HepG2 (cell line): ENCODE data around the gene MYL11. TPM values are rescaled to one million over a fixed set of nuclear protein-coding genes. Genes with fewer than 3 reads are reported as not detected.

Source experiments
- KMT2A ChIP-seq: sonication (generic); formaldehyde crosslinking; IDR thresholded peaks from 2 replicates; pipeline ENCODE4 v1.4.0; 2020; ENCODE audit warnings: missing genetic modification reagents
- TMF1 ChIP-seq: sonication (generic); formaldehyde crosslinking; IDR thresholded peaks from 2 replicates; pipeline ENCODE4 v1.8.1; 2022; ENCODE audit warnings: low read depth, missing genetic modification reagents
- TOPORS ChIP-seq: sonication (generic); formaldehyde crosslinking; IDR thresholded peaks from 2 replicates; pipeline ENCODE4 v1.8.0; 2023; ENCODE audit warnings: mild to moderate bottlenecking, missing genetic modification reagents
- ZNF891 ChIP-seq: sonication (generic); formaldehyde crosslinking; IDR thresholded peaks from 2 replicates; pipeline ENCODE4 v1.5.0; 2020; ENCODE audit warnings: mild to moderate bottlenecking, missing genetic modification reagents
- polyA plus RNA-seq, 8 experiments: library from polyadenylated mRNA; depleted of rRNA in 3 of 8; stranded (reverse) in 7 of 8; unstranded in 1 of 8; fragments of >200 nt; fragmentation: Illumina TruSeq in 4 of 8; extraction: Trizol in 4 of 8; gene quantifications; 2 replicates each; pipeline versions ENCODE4 v1.2.1 to v1.2.3, GENCODE V29; 2011 to 2016; ENCODE audit warnings: low read depth in 4 of 8, missing spikeins in 1 of 8, mixed read lengths in 1 of 8; ENCODE audit not compliant: insufficient read depth in 1 of 8
- total RNA-seq, 5 experiments: library from RNA; depleted of rRNA; stranded (reverse); fragments of >200 nt; fragmentation: Illumina TruSeq; extraction: Trizol; gene quantifications; 2 replicates each; pipeline ENCODE4 v1.2.3, GENCODE V29; 2016; ENCODE audit warnings: low read depth in 1 of 5
- TF ChIP-seq, protein P1 (sequence below): sonication (generic); formaldehyde crosslinking; IDR thresholded peaks from 2 replicates; pipeline ENCODE4 v1.4.0; 2020; ENCODE audit warnings: missing genetic modification reagents
- TF ChIP-seq, protein P2 (sequence below): sonication (generic); formaldehyde crosslinking; IDR thresholded peaks from 2 replicates; pipeline ENCODE4 v1.9.0; 2022; ENCODE audit warnings: low read depth, missing genetic modification reagents
- TF ChIP-seq, protein P3 (sequence below), 2 experiments: fragments of 450-650 bp in 1 of 2; sonication (generic) in 1 of 2; formaldehyde crosslinking in 1 of 2; IDR thresholded peaks; 2 replicates each; pipeline versions ENCODE4 v1.6.1 to v1.8.0; 2016 to 2022; ENCODE audit warnings: antibody characterized with exemption in 1 of 2, mild to moderate bottlenecking in 1 of 2, missing genetic modification reagents in 1 of 2
- TF ChIP-seq, protein P4 (sequence below): sonication (generic); formaldehyde crosslinking; IDR thresholded peaks from 2 replicates; pipeline ENCODE4 v1.5.0; 2020; ENCODE audit warnings: mild to moderate bottlenecking, missing genetic modification reagents
- TF ChIP-seq, protein P5 (sequence below): sonication (generic); formaldehyde crosslinking; IDR thresholded peaks from 2 replicates; pipeline ENCODE4 v1.9.0; 2021; ENCODE audit warnings: missing genetic modification reagents, borderline replicate concordance

Gene MYL11
- total and polyA plus RNA-seq, 2 of the 13 experiments (the other 11 are each of a cell fraction or from before 2014, with no cell fraction given), result not detected

DNA sequence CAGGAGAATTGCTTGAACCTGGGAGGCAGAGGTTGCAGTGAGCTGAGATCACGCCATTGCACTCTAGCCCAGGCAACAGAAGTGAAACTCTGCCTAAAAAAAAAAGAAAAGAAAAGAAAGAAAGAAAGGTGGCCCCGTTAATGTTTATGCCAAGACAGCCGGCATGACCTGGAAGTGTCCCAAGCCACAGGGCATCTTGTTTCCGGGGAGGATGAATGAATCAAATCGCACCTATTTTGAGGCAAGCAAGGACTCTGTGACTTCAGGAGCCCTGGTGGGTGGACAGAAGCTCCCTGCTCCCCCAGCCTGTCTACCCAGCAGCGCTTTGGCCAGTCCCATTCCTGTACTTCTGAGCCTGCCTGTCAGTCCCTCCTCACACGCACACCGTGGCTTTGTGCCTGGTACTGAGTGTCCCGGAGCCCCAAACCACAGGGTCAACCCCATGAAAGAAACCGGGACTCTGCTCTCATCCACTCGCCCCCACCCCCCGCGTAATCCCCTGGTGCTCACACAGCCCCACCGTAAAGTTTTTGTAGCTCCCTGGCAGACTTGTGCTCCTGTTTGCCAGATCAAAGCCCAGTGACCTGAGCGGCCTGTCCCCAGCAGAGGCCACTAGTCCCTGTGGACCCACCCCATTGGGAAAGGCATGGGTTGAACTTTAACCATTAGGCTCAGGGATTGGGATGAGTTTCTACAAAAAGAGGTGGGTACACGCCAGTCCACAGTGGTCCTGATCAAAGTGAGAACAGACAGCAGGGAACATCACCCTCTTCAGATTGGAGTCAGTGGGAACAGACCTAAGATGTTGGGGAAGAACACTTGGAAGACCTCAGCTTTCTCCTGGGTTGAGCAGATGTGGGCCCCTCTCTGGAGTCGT is 38.8 kb upstream of the MYL11 start (continued):
- TF ChIP-seq TMF1 (CRISPR knock-in tag) (peak; percentile 81; the same call in 1 of the 2 replicates), KMT2A (peak; percentile 46; the same call in 1 of the 2 replicates), ZNF891 (CRISPR knock-in tag) (peak; percentile 61; the same call in 1 of the 2 replicates), TOPORS (peak; percentile 75)
- TF ChIP-seq, protein P1, sequence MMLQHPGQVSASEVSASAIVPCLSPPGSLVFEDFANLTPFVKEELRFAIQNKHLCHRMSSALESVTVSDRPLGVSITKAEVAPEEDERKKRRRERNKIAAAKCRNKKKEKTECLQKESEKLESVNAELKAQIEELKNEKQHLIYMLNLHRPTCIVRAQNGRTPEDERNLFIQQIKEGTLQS (CRISPR knock-in tag), result no peak
- TF ChIP-seq, protein P2, sequence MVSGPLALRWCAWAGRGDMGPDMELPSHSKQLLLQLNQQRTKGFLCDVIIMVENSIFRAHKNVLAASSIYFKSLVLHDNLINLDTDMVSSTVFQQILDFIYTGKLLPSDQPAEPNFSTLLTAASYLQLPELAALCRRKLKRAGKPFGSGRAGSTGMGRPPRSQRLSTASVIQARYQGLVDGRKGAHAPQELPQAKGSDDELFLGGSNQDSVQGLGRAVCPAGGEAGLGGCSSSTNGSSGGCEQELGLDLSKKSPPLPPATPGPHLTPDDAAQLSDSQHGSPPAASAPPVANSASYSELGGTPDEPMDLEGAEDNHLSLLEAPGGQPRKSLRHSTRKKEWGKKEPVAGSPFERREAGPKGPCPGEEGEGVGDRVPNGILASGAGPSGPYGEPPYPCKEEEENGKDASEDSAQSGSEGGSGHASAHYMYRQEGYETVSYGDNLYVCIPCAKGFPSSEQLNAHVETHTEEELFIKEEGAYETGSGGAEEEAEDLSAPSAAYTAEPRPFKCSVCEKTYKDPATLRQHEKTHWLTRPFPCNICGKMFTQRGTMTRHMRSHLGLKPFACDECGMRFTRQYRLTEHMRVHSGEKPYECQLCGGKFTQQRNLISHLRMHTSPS (CRISPR knock-in tag), result peak; percentile 69; the same call in 1 of the 2 replicates
- TF ChIP-seq, protein P3, sequence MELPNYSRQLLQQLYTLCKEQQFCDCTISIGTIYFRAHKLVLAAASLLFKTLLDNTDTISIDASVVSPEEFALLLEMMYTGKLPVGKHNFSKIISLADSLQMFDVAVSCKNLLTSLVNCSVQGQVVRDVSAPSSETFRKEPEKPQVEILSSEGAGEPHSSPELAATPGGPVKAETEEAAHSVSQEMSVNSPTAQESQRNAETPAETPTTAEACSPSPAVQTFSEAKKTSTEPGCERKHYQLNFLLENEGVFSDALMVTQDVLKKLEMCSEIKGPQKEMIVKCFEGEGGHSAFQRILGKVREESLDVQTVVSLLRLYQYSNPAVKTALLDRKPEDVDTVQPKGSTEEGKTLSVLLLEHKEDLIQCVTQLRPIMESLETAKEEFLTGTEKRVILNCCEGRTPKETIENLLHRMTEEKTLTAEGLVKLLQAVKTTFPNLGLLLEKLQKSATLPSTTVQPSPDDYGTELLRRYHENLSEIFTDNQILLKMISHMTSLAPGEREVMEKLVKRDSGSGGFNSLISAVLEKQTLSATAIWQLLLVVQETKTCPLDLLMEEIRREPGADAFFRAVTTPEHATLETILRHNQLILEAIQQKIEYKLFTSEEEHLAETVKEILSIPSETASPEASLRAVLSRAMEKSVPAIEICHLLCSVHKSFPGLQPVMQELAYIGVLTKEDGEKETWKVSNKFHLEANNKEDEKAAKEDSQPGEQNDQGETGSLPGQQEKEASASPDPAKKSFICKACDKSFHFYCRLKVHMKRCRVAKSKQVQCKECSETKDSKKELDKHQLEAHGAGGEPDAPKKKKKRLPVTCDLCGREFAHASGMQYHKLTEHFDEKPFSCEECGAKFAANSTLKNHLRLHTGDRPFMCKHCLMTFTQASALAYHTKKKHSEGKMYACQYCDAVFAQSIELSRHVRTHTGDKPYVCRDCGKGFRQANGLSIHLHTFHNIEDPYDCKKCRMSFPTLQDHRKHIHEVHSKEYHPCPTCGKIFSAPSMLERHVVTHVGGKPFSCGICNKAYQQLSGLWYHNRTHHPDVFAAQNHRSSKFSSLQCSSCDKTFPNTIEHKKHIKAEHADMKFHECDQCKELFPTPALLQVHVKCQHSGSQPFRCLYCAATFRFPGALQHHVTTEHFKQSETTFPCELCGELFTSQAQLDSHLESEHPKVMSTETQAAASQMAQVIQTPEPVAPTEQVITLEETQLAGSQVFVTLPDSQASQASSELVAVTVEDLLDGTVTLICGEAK (IDR thresholded peaks at IDR 0.05), result no peak
- TF ChIP-seq, protein P3 (CRISPR knock-in tag; IDR thresholded peaks at IDR 0.05), result 0 out of 2 replicates have a peak, but pooled peaks have one; percentile 8
- TF ChIP-seq, protein P4, sequence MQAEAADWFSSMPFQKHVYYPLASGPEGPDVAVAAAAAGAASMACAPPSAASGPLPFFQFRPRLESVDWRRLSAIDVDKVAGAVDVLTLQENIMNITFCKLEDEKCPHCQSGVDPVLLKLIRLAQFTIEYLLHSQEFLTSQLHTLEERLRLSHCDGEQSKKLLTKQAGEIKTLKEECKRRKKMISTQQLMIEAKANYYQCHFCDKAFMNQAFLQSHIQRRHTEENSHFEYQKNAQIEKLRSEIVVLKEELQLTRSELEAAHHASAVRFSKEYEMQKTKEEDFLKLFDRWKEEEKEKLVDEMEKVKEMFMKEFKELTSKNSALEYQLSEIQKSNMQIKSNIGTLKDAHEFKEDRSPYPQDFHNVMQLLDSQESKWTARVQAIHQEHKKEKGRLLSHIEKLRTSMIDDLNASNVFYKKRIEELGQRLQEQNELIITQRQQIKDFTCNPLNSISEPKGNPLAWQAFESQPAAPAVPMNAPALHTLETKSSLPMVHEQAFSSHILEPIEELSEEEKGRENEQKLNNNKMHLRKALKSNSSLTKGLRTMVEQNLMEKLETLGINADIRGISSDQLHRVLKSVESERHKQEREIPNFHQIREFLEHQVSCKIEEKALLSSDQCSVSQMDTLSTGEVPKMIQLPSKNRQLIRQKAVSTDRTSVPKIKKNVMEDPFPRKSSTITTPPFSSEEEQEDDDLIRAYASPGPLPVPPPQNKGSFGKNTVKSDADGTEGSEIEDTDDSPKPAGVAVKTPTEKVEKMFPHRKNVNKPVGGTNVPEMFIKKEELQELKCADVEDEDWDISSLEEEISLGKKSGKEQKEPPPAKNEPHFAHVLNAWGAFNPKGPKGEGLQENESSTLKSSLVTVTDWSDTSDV, result peak; percentile 73; the same call in 1 of the 2 replicates
- TF ChIP-seq, protein P5, sequence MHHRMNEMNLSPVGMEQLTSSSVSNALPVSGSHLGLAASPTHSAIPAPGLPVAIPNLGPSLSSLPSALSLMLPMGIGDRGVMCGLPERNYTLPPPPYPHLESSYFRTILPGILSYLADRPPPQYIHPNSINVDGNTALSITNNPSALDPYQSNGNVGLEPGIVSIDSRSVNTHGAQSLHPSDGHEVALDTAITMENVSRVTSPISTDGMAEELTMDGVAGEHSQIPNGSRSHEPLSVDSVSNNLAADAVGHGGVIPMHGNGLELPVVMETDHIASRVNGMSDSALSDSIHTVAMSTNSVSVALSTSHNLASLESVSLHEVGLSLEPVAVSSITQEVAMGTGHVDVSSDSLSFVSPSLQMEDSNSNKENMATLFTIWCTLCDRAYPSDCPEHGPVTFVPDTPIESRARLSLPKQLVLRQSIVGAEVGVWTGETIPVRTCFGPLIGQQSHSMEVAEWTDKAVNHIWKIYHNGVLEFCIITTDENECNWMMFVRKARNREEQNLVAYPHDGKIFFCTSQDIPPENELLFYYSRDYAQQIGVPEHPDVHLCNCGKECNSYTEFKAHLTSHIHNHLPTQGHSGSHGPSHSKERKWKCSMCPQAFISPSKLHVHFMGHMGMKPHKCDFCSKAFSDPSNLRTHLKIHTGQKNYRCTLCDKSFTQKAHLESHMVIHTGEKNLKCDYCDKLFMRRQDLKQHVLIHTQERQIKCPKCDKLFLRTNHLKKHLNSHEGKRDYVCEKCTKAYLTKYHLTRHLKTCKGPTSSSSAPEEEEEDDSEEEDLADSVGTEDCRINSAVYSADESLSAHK (CRISPR knock-in tag), result no peak
